ENCODE data around the gene PMS2.
"Not testable (repeated sequence)": the region's sequence is repeated elsewhere in the genome, so short reads cannot be mapped to it uniquely, and the experiment has no call there.

Gene PMS2, protein sequence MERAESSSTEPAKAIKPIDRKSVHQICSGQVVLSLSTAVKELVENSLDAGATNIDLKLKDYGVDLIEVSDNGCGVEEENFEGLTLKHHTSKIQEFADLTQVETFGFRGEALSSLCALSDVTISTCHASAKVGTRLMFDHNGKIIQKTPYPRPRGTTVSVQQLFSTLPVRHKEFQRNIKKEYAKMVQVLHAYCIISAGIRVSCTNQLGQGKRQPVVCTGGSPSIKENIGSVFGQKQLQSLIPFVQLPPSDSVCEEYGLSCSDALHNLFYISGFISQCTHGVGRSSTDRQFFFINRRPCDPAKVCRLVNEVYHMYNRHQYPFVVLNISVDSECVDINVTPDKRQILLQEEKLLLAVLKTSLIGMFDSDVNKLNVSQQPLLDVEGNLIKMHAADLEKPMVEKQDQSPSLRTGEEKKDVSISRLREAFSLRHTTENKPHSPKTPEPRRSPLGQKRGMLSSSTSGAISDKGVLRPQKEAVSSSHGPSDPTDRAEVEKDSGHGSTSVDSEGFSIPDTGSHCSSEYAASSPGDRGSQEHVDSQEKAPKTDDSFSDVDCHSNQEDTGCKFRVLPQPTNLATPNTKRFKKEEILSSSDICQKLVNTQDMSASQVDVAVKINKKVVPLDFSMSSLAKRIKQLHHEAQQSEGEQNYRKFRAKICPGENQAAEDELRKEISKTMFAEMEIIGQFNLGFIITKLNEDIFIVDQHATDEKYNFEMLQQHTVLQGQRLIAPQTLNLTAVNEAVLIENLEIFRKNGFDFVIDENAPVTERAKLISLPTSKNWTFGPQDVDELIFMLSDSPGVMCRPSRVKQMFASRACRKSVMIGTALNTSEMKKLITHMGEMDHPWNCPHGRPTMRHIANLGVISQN

DNA sequence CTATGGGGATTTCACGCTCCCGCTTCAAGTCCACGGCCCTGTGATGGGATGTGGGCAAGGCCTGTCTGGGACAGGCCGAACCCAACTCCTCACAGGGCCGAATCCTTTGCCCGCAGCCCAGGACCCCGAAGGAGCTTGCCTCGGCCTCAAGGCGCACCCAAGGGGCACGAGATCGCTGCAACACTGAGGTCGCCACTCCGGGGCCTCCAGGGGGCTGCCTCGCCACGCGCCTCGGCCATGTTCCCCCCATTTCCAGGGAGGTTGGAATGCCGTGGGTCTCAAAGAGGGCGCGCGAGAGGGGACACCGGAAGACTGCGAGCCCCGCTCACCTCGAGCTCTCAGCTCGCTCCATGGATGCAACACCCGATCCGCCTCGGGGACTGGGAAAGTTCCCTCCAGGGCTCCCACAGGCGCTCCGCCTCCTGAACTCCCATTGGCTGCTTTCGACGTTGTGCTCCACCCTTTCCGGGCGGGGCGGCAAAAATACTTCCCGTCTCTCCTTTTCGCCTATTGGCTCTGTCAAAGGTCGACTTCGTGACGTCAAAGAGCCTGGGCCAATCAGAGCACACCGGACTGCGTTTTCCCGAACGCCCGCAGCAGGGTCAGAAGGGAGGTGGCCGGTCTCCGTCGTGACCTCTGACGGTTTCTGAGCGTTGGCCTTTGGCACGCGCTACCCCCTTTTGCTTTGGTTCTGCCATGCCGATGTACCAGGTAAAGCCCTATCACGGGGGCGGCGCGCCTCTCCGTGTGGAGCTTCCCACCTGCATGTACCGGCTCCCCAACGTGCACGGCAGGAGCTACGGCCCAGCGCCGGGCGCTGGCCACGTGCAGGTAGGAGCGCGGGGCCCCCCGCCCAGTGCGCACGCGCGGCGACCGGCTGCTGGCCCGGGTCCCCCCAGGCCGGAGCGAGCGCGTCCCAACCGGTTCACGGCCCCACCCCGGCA, at the start of gene PMS2, which contains the start of gene AIMP2:
Gene PMS2 (minus strand): TSS at position 382 of the 944 bp plus-strand sequence. CDS start 30 bp downstream, at position 352.
Gene AIMP2 (plus strand): TSS at position 605 of the 944 bp plus-strand sequence. CDS start 92 bp downstream, at position 697.
- peak; percentile 91 for DNase-seq (ENCODE audit: low spot score)

DNA sequence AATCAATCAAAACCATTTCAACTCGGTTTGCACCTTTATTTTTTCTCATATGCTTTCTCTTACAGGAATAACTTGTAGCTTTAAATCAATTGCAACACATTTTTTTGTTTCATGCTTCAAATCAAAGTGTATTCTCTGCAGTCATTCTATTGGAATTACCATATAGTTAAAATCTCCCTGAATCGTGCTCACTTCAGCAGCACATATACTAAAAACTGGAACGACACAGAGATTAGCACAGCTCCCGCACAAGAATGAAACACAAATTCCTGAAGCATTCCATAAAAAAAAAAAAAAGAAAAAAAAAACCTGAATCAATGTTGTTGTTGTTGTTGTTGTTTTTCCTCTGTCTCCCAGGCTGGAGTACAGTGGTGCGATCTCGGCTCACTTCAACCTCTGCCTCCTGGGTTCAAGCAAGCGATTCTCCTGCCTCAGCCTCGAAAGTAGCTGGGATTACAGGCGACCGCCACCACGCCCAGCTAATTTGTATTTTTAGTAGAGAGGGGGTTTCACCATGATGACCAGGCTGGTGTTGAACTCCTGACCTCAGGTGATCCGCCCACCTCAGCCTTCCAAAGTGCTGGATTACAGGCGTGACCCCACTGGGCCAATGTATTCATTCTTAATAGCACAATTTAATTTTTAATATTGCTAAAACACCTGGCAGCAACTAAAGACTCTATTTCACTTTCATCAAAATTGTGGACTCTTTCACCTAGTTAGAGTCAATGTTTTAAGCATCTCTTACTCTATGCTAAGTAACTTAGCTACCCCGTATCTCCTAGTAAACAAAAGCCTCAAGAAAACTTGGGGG, 48.7 kb upstream of the PMS2 start:
- no peak for DNase-seq (ENCODE audit: low spot score)

- DNase-seq (ENCODE audit: low spot score), result no peak
Observed at GRCh38 chr7:6056616-6057015, 47.8 kb upstream of the PMS2 start.

DNA sequence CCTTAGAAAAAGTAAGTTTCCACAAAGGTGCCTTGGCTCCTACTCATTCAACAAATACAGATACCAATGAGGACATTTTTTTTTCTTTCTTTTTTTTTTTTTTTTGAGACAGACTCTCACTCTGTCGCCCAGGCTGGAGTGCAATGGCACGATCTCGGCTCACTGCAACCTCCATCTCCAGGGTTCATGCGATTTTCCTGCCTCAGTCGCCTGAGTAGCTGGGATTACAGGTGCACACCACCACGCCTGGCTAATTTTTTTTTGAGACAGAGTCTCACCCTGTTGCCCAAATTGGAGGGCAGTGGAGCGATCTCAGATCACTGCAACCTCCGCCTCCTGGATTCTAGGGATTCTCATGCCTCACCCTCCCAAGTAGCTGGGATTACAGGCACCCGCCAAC, 42.3 kb upstream of the PMS2 start:
- not testable (repeated sequence) for DNase-seq (ENCODE audit: low spot score)

GRCh38 chr7:6049780-6050179, 40.9 kb upstream of the PMS2 start:
- no peak for DNase-seq (ENCODE audit: low spot score)

DNA sequence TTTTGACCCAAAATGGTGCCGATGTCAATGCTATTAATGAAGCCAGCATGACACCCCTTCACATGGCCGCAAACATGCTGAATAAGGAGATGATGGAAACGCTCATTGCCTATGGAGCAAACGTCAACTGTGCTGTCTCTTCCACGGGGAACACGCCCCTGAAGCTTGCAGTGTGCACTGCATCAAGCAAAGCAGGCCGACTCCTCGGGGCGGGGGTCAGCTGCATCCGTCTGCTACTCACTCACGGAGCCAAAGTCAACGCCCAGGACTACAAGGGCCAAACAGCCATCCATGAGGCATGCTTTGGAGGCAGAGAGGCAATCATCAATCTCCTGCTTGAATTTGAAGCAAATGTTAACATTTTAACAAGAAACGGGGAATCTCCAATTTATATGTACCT, 26.8 kb upstream of the PMS2 start:
- DNase-seq (ENCODE audit: low spot score), result no peak

DNA sequence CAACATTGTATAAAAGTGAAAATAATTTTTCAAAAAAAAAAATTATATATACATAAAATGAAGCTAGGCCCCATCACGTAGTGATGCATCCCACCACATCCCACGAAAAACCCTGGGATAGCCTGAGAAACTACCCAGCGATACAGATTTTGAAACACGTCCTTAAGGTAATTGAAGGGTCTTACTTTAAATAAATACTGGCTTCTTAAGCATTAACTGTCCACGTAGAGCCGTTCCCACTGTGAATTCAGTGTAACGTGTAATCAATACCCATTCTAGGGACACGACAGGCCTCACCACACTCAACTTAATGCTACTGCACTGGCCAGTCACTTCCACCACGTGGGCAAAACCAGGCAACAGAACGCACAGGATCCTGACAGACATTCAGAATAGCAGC, 26.3 kb upstream of the PMS2 start:
- no peak for DNase-seq (ENCODE audit: low spot score)

DNA sequence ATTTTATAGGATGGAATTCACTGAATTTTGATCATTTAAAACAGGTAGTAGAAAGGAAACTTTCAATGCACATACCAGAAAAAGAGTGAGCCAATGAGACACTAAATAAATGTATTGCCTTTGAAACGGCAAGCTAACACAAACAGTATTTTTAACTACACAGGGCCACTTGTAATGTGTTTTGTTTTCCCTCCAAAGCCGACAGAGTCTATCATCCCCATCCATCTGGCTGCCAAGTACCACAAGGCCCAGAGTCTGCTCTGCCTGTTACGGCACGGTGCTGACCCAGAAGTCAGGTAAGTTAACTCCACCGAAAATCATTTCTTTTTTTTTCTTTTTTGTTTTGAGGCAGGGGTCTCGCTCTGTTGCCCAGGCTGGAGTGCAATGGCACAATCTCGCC, 23.8 kb upstream of the PMS2 start:
- DNase-seq (ENCODE audit: low spot score), result no peak

DNA sequence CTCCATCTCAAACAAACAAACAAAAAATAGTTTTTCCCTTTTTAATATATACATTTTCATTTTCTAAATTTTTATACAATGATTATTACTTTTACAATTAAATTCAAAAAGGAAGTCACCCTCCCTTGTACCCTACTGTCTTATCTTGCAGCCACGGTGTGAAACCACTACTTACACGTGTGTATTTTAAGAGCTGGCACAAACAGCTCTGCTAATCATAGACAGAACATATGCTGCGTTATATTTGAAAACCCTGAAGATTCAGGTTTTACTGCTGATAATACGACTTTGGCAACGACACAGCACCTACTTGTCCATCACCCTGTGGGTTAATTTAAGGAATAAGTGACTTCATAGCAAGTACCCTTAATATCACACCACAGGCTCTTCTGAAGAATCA, 23.3 kb upstream of the PMS2 start:
- DNase-seq (ENCODE audit: low spot score), result no peak

DNA sequence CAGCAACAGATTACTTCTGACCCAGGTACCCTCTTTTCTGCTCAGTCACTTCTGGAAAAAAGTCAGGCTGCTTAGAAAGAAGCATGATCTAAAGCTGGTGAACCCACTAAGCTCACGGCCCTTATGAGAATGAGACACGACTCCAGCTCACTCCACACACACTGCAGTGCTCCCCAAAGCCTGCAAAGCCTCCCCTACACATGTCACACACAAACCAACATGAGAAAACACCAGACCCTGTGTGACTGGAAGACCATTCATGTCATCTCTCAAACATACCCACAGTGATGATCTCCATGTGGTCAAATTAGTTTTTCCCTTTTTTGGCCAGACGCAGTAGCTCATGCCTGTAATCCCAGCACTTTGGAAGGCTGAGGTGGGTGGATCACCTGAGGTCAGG, 22.7 kb upstream of the PMS2 start:
- DNase-seq (ENCODE audit: low spot score), result no peak

DNA sequence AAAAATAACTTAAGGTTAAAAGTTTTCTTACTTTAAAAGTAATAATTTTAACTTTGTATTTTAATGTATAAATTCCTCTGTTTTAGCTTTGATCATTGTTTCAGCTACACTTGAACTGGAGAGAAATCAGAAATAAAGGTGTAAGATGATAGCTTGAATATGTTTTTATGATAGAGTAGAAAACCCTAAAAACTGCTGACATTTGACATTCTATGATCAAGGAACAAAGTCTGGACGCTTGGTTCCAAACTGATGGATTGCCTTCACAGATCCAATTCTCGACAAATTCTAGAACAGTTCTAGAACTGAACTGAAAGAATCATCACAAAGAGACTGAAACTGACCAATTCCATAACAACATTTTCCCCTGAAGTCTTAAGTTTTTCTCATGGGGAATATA, 22.1 kb upstream of the PMS2 start, which contains the start of gene ANKRD61:
Gene ANKRD61 (plus strand): TSS at position 389 of the 400 bp plus-strand sequence. CDS start 0 bp downstream, at position 389.
- no peak for DNase-seq (ENCODE audit: low spot score)

DNA sequence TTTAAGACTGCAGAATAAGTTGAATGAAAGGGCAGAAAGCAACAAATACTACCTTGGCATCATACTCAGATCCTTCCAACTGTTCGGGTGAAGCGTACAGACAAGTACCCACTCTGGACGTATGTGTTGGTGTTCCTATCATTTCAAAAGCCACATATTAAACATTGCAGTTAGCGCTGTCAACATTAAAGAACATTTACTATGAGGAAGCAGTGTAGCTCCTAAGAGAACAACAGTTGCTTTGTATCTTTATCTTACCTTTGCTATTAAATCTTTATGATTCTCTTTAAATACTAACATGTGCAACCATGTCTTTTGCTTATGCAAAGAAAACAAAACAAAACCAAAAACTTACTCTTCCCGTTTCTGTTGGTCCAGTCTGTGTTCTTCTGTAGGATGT, 19.7 kb upstream of the PMS2 start:
- no peak for DNase-seq (ENCODE audit: low spot score)

DNA sequence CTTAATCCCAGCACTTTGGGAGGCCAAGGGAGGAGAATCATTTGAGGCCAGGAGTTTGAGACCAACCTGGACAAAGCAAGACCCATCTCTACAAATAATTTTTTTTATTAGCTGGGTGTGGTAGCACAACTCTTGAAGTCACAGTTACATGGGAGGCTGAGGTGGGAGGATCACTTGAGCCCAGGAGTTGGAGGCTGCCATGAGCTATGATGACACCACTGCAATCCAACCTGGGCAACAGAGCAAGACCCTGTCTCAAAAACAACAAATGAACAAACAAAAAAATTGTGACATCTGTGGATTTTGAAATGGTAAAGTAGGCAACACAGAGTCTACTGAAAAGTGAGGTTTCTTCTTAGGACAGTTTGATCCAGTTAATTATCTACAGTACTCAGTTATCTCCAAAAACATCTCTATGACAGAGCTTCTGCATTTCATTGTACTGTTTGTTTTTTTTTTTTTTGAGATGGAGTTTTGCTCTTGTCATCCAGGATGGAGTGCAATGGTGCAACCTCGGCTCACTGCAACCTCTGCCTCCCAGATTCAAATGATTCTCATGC, 19.0 kb upstream of the PMS2 start:
- DNase-seq (ENCODE audit: low spot score), result no peak

- no peak for DNase-seq (ENCODE audit: low spot score)
Observed at GRCh38 chr7:6026820-6027311, 18.0 kb upstream of the PMS2 start.

- DNase-seq (ENCODE audit: low spot score), result peak; percentile 55
Observed at GRCh38 chr7:6026011-6026819, 17.4 kb upstream of the PMS2 start.

- no peak for DNase-seq (ENCODE audit: low spot score)
Observed at GRCh38 chr7:6023974-6024435, 15.2 kb upstream of the PMS2 start.

GRCh38 chr7:6022707-6023106, 13.9 kb upstream of the PMS2 start:
- DNase-seq (ENCODE audit: low spot score), result no peak

GRCh38 chr7:6020371-6021286, 11.8 kb upstream of the PMS2 start:
- DNase-seq (ENCODE audit: low spot score), result no peak

Measured in HuH-7.5 (cell line).